Right lobe of liver (tissue), 4 donors: ENCODE results near the gene ZNF354C.

ENCODE experiments used
- CTCF ChIP-seq, 4 donors: fragments of 200-600 bp in 3 of 4; fragments of 450-650 bp in 1 of 4; IDR thresholded peaks; one replicate each; pipeline versions ENCODE4 v1.5.1 to v1.8.0; 2016 to 2022; ENCODE audit warnings: antibody characterized with exemption in 4 of 4, mild to moderate bottlenecking in 2 of 4
- POLR2A ChIP-seq: fragments of 450-650 bp; IDR thresholded peaks from one replicate; pipeline ENCODE4 v1.6.1; 2017; ENCODE audit warnings: antibody characterized with exemption, mild to moderate bottlenecking
- donor health status: DM: no; HTN: no; CAD: no.
- donor health status: DM: no; HTN: no; CAD: no.
- donor health status: DM: no; HTN: yes; CAD: no.

- TF ChIP-seq CTCF (IDR thresholded peaks at IDR 0.05) = no peak
- no peak for TF ChIP-seq POLR2A
These were observed 65.8 kb downstream of the ZNF354C start for GRCh38 chr5:179125789-179126505.
